Measurements from ENCODE around the gene SLC2A2.

The SLC2A2 gene

DNA sequence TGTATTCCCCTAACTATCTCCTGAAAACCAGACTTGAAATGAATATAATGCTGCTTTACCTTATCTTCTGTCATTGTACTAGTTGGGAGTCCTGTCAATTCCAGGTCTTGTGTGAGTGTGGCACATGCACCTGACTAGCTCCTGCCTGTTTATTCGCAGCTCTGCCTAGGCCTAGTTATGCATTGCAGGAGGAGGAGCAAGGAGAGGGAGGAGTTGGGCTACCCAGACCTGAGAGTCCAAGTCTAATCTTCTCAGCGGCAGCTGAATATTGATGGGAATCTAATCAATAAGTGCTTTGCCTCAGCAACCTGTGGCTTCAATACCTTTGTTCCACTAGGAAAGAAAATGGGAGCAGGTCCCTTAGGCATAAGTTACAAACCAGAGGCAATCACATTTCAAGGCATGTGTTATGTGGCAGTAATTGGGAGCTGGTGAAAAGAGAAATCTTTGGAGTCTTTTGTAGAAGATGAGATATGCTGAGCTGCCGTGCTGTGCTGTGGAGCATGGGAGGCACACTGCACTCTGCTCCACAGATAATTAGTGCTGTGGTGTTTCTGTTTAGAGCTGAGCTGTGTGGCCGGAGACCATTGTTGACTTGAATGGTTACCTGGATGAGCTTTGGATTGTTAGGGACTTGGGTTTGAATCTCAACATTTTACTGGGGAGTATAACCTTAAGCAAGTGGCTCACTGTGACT, at the start of gene SLC2A2:
TSS of gene SLC2A2 (minus strand) at position 124 of the 697 bp plus-strand sequence. CDS start at position 74, 50 bp downstream.
- no peak for DNase-seq (ENCODE audit: low read depth in 1 of 2, low spot score in 1 of 2)

- no peak for DNase-seq (ENCODE audit: low read depth in 1 of 2, low spot score in 1 of 2)
Observed at GRCh38 chr3:171072432-171072831, 45.9 kb upstream of the SLC2A2 start.

DNA sequence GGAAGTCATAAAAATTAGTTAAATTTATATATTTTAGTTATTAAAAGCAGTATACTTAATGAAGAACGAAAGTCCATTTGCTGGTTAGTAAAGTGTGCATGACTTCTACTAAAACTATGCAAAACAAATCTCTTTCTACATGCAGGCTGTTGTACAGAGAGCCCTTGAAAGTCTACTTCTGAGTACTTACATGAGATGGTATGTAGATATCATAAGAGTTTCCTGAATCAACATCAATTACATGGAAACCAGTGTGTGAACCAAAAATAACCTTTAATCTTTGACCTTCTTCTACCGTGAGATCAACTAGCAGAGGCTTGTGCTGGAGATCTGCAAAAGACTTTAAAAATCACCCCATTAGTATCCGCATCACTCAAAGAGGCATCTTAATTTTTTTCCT, 42.1 kb upstream of the SLC2A2 start:
- DNase-seq (ENCODE audit: low read depth in 1 of 2, low spot score in 1 of 2) = no peak

DNA sequence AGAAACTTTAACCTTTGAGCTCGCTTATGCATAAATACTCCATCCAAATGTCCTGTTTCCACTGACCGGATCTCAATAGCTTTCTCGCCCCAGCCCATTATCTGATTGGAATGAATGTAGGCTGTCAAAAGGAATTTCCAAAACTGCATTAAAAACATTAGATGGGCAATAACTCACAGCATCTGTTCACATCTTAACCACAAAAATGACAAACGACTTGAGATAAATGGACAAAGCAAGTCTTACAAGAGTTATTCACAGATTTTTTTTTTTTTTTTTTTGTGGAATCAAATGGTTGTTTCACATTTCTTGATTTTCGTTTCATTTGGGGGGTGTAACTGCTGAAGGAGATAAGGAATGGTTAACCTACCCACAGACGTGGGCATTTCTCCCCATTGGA, 39.7 kb upstream of the SLC2A2 start:
- no peak for DNase-seq (ENCODE audit: low read depth in 1 of 2, low spot score in 1 of 2)

DNA sequence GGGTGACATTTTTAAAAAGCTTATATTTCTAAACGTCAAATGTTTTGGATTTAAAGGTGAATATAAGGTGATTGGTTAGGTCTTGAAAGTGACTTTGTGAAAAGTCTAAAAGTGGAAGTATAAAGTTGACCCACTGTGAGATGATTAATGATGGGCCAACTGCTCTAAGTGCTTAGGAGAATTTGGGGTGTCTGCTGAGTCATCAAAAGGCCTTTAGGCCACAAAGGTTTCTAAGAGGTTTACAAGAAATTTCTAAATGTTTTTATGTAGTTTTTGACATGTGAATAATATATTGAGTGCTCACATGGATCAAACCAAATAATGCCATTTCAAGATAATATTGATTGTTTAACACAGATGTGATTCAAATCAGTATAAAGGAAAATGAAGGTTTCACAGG, 39.2 kb upstream of the SLC2A2 start:
- DNase-seq (ENCODE audit: low read depth in 1 of 2, low spot score in 1 of 2) = no peak

DNA sequence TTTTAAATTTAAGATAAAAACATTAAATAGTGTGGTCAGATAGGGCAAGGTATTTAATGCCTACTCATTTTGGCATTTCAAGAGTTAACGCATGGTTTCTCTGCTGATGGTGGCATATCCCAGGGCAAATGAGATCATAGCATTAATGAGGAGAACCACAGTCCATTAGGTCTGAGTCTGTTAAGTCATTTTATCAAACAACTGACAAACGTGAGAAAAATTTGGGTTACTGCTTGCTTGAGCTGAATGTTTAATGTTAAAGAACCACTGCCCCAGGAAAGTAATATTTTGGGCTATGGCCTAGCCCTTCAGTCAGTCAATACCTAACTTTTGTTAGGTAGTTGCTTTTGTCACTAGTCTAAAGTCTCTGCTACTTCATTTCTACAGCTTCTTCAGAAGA, 37.9 kb upstream of the SLC2A2 start:
- DNase-seq (ENCODE audit: low read depth in 1 of 2, low spot score in 1 of 2) = no peak

DNA sequence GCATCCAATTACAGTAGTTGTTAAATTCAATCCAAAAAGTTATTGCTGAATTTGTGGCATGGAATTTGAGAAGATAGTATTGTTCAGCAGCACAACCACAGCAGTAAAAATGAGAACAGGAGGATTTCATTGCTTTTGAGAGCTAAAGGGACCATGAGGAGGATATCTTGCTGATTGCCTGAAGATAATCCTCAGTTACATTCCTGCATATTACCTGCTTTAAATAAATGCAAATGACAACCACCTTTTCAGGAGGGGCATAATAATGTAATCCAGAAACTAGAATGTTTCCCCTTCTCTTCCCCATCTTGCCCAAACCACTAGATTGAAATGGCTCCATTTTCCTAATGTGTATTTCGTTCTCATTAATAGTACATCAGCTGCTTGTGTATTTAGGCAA, 35.2 kb upstream of the SLC2A2 start:
- no peak for DNase-seq (ENCODE audit: low read depth in 1 of 2, low spot score in 1 of 2)

- DNase-seq (ENCODE audit: low read depth in 1 of 2, low spot score in 1 of 2) = no peak
Observed at GRCh38 chr3:171059978-171060377, 33.5 kb upstream of the SLC2A2 start.

DNA sequence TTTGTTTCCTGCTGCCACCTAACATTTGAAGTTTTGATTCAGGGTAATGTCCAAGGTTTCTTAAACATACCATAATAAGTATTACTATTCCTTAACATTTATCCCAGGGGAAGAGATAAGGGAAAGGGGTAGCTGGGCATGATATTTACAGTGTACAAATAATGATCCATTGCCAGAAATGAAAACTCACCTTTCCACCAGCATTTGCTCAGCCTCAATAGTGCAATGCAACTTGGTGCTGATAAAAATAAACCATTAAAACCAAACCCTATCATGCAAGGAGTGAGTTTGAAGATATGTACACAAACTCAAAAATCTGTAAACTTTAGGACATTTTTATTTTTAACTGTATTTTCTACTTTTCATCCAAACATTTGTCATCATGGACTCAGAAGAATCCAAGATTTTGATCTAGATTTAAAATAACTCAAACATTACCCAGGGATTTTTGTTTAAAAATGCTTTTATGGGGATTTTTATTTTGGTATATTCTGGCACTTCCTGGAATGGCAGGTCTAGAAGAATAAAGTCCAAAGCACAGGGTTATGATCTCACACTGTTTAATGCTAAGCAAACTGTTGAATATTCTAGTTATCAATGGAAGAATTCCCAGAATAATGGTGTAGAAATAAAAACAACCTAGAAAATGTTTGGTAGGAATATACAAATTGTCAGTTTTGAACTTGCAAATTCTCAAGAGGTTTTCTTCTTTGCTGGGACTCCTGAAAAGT, 32.5 kb upstream of the SLC2A2 start:
- no peak for DNase-seq (ENCODE audit: low read depth in 1 of 2, low spot score in 1 of 2)

DNA sequence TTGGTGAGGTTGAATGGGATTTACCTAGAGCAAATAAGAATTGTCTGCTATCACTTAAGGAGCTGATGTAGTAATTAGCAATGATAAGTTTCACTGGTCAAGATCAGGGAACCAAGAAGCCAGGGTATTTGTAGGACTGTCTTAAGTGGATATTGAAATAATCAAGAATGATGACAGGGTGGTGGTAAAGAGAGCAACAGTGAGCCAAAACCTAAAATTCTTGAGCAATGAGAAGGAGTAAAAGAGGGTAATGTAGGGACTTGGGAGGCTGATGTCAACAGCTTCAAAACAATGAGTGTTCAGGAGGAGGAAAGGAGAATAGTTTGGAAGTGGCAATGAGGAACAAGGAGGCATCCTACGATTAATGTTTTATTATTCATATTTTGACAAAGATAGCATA, 31.5 kb upstream of the SLC2A2 start:
- DNase-seq (ENCODE audit: low read depth in 1 of 2, low spot score in 1 of 2) = no peak

DNA sequence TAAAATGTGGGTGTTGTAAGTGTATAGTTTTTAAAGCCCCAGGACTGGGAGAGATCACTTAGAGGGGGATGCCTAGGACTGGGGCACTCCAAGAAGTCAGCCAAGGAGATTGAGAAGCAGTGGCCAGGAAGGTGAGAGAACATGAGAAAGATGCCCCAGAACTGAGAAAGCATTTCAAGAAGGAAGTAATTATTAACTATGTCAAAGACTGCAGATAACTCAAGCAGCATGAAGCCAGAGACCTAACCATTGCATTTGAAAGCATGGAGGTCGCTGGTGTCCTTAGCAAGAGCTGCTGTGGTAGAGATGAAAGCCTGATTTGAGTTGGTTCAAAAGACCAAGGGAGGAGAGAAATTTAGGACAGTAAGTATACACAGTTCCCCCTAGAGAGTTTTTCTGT, 30.6 kb upstream of the SLC2A2 start:
- DNase-seq (ENCODE audit: low read depth in 1 of 2, low spot score in 1 of 2) = no peak

DNA sequence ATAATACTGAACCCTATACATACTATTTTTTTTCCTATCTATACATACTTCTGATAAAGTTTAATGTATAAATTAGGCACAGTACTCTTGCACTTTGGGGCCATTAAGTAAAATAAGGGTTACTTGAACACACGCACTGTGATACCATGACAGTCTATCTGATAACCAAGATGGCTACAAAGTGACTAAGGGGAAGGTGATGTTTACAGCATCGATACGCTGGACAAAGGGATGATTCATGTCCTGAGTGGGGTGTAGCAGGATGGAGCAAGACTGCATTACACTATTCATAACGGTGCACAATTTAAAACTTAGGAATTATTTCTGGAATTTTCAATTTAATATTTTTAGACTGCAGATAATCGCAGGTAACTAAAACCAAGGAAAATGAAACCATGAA, 30.0 kb upstream of the SLC2A2 start:
- no peak for DNase-seq (ENCODE audit: low read depth in 1 of 2, low spot score in 1 of 2)

- DNase-seq (ENCODE audit: low read depth in 1 of 2, low spot score in 1 of 2) = no peak
Observed at GRCh38 chr3:171055336-171056178, 29.0 kb upstream of the SLC2A2 start.

- DNase-seq (ENCODE audit: low read depth in 1 of 2, low spot score in 1 of 2) = no peak
Observed at GRCh38 chr3:171054921-171055320, 28.4 kb upstream of the SLC2A2 start.

DNA sequence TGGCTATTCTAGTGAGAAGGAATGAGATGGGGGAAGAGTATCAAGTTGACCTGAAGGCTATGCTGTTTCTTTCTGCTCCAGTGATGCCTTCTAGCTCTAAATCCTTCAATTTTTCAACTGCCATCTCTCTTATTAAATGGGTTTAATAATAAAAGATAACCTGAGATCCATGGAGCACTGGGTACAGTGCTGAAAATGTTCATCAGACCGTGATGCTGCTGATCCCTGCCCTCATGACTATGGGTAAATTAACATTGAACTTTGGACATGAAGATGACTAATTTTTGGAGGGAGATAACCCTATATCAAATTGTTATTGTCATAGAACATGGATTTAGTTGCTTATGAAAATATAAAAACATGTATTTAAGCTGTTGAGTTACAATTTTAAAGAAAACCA, 27.7 kb upstream of the SLC2A2 start:
- DNase-seq (ENCODE audit: low read depth in 1 of 2, low spot score in 1 of 2) = no peak

- peak in 1 of 2 donors; percentile 3 for DNase-seq (ENCODE audit: low read depth in 1 of 2, low spot score in 1 of 2)
Observed at GRCh38 chr3:171049861-171050444, 23.4 kb upstream of the SLC2A2 start.

DNA sequence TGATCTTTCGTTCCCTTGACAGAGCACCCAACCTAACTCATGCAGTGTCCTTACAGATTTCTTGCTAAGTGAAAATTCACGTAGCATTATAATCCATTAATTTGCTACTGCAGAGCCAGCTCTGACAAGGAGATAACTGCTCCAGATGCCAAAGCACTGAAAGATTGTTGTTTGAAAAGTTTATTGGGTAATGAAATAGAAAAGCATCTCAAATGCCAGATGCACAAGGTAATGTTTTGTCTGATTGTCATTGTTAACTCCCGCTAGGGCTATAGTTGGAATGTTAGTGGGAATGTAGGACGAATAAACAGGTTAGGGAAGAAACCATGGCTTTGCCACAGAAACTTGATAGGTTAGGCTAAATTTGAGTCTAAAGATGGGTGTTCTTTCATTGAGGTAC, 20.2 kb upstream of the SLC2A2 start:
- DNase-seq (ENCODE audit: low read depth in 1 of 2, low spot score in 1 of 2) = no peak

DNA sequence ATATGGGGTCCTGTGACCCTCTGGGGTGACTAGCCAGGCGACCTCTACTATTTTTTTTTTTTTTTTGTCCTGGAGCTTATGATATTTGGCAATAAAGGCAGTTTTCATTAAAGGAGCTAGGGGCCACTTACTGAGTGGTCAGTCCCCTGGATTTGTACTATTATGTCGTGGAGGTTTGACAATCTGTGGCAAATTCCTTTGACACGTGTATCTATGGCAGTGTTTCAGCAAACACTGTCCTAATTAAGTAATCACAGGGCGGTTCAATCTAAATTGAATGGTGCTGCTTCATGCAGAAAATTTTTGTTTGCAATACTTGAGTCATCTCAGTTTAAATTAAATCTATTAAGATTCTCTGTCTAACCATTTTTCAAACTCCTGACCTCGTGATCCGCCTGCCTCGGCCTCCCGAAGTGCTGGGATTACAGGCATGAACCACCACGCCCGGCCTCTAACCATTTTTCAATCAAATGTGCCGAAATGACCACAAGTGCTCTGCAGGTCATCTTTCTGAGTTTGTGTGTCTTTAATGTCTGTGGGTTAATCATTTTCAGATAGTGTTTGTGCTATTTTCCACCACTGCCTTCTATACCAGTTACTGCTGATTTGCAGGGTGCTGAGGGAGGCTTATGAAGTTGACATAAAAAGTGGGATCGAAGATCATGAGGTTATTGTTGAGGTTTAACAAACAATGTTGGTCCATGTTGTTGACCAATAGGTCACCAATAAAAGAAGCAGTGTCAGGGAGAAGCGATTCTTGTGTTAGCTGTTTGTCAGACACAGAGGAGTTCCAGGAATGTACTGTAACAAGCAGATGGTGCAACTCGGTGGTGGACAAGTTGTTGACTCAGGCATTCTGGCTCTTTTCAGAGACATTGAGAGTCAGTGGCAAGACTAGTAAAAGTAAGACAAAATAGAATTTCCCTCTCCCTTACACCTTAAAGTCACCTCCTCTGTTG, 18.6 kb upstream of the SLC2A2 start:
- no peak for DNase-seq (ENCODE audit: low read depth in 1 of 2, low spot score in 1 of 2)

GRCh38 chr3:171044384-171044783, 17.9 kb upstream of the SLC2A2 start:
- DNase-seq (ENCODE audit: low read depth in 1 of 2, low spot score in 1 of 2) = no peak

GRCh38 chr3:171039674-171040073, 13.2 kb upstream of the SLC2A2 start:
- no peak for DNase-seq (ENCODE audit: low read depth in 1 of 2, low spot score in 1 of 2)
